ENCODE measurements around the gene PER2. TPM values are rescaled to one million over a fixed set of nuclear protein-coding genes. Genes with fewer than 3 reads are reported as not detected.

PER2 gene
- total and polyA plus RNA-seq, 2 of the 13 experiments (the other 11 are each of a cell fraction or from before 2014, with no cell fraction given): 5.1 to 9.4 TPM

DNA sequence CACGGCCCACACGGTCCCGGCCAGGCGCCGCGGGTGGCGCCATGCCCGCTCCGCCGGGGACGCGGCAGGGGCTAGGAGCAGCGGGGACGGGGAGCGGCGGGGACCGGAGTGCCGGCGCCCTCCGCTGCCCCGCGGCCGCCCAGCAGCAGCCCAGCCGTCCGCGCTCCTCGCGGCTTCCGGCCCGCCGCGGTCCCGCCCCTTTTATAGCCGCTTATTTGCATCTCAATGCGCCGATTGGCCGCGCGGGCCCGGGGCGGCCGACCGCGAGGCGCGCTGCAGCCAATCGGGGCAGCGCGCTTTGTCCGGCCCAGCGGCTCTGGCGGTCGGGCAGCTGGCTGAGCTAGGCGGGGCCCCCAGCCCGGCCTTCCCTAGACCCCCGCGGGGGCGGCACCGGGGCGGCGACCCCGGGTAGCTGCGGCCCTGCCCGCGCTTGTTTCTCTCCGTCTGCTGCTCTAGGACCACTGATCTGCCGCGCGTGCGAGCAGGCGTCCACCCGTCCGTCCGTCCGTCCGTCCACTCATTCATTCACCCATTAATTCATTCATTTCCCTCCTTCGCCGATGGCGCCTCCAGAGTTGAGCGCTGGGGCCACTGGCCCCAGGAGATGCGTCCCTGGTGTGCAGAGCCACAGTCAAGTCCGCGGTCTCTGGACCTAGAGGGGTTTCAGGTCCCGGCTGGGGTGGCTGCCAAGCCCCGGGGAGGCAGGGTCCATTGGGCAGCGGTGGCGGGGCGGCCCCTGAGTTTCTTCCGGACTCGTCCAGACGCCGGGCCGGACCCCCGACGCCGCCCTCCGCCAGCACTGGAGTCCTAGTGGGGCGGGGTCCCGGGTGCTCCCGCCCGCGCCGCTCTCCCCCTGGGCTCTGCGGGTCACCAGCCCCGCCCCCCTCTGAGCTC is 48.3 kb downstream of the PER2 start, which contains the start of gene HES6 (continued):
- TF ChIP-seq ETS1 (CRISPR knock-in tag; IDR thresholded peaks at IDR 0.05): no peak
- no peak for TF ChIP-seq RFX1 (IDR thresholded peaks at IDR 0.05)
- TF ChIP-seq ZBTB40 (IDR thresholded peaks at IDR 0.05): no peak
- no peak for TF ChIP-seq ZBTB40 (CRISPR knock-in tag; IDR thresholded peaks at IDR 0.05)
- TF ChIP-seq, protein P1, sequence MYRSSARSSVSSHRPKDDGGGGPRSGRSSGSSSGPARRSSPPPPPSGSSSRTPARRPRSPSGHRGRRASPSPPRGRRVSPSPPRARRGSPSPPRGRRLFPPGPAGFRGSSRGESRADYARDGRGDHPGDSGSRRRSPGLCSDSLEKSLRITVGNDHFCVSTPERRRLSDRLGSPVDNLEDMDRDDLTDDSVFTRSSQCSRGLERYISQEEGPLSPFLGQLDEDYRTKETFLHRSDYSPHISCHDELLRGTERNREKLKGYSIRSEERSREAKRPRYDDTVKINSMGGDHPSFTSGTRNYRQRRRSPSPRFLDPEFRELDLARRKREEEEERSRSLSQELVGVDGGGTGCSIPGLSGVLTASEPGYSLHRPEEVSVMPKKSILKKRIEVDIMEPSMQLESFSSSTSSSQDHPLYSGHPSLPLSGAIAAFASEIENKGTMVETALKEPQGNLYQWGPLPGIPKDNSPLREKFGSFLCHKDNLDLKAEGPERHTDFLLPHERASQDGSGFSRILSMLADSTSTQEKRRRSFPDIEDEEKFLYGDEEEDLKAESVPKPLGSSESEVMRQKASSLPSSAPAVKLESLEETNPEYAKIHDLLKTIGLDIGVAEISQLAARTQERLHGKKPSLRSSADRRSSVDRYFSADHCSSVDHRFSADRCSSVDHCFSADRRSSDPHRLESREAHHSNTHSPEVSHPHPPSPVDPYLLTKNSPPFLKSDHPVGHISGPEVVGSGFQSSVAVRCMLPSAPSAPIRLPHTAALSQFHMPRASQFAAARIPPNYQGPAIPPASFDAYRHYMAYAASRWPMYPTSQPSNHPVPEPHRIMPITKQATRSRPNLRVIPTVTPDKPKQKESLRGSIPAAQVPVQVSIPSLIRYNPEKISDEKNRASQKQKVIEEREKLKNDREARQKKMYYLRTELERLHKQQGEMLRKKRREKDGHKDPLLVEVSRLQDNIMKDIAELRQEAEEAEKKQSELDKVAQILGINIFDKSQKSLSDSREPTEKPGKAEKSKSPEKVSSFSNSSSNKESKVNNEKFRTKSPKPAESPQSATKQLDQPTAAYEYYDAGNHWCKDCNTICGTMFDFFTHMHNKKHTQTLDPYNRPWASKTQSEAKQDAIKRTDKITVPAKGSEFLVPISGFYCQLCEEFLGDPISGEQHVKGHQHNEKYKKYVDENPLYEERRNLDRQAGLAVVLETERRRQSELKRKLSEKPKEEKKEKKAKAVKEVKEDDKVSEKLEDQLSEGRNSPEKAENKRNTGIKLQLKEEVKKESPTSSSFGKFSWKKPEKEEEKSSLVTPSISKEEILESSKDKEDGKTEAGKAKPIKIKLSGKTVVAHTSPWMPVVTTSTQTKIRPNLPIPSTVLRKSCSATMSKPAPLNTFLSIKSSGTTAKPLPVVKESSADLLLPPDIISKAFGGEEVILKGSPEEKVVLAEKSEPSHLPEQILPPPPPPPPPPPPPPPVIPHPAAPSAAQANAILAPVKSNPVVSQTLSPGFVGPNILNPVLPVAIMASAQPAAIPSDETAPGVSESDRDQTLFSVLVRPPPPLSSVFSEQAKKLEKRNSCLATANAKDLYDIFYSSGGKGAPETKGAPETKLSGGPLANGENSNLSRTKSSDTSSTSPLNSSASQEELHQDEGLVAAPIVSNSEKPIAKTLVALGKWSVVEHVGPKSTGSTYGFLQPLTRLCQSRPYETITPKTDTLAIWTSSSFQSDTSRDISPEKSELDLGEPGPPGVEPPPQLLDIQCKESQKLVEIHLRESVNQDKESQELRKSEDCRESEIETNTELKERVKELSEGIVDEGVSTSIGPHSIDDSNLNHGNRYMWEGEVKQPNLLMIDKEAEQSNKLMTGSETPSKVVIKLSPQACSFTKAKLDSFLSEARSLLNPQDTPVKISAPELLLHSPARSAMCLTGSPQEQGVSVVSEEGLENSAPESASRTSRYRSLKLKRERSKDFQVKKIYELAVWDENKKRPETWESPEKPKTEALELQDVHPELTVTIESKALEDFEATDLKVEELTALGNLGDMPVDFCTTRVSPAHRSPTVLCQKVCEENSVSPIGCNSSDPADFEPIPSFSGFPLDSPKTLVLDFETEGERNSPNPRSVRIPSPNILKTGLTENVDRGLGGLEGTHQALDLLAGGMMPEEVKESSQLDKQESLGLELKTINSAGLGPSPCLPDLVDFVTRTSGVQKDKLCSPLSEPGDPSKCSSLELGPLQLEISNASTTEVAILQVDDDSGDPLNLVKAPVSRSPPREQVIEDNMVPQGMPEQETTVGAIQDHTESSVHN (CRISPR knock-in tag; IDR thresholded peaks at IDR 0.05): no peak
- TF ChIP-seq ZBTB3 (CRISPR knock-in tag; IDR thresholded peaks at IDR 0.05; ENCODE audit: borderline replicate concordance, low read depth): no peak
- no peak for TF ChIP-seq NFATC3 (CRISPR knock-in tag; IDR thresholded peaks at IDR 0.05)
- no peak for TF ChIP-seq NFE2L1 (CRISPR knock-in tag; IDR thresholded peaks at IDR 0.05; ENCODE audit: borderline replicate concordance)
